ENCODE results near the gene VWA5B1.

VWA5B1 gene

DNA sequence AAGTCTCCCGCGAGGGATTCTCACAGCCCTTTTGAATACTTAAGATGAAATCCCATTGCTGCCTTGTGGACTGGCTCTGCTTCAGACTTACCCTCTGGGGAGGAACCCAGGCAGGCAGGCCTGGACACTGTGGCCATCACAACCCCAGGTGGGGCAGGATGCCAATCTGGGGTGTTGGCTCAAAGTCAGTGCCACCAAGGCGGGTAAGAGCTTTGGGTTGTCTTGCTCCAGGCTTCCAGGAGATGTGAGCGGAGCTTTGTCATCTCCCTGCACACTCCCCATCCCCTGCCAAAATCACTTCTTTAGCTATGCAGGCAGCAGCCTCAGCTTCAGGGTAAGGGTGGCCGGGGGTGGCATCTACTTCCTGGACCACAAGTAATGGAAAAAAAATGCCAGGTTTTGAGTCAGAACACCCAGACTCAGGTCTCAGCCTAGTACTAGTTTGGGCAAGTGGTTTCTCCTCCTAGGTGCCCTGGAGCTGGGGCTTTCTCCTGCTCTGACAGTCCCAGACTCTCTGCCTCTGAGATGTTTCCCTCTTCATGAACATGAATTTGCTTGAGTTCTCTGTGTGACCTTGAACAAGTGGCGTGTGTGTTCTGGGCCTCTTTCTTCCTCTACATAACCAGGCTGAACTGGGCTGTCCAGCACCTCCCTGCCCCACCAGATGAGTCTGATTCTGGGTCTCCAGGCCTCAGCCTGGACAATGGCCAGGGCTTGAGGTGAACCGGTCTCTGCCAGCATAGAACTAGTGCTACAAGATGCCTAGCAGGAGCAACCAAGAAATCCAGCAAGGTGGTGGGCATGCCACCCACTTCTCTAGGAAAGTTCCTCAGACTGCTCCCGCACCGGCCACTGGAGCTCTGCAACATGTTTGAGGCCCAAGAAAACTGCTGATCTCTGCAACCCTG is 65.4 kb downstream of the VWA5B1 start:
- Histone ChIP-seq H3K4me2 (no peak overlapping the region), H3K4me3 (no peak overlapping the region), H4K20me1 (peaks cover 0 to 5% (median 0%) of the 10 kb centered on the region in 11 experiments; a peak in 3 of 22 replicates), H3K36me3 (no peaks in the 10 kb centered on the region), H3K9me3 (replicated peaks in 1 of 11) (no peaks in the 10 kb centered on the region), H3K4me1 (peaks cover 0 to 26% (median 15%) of the 10 kb centered on the region in 10 experiments; a peak in 16 of 20 replicates), H3K27me3 (no peaks in the 10 kb centered on the region), H3K9ac (no peak overlapping the region), H3K27ac (no peak overlapping the region)
- no peak for TF ChIP-seq Cebpa-rat (IDR thresholded peaks at IDR 0.05)

DNA sequence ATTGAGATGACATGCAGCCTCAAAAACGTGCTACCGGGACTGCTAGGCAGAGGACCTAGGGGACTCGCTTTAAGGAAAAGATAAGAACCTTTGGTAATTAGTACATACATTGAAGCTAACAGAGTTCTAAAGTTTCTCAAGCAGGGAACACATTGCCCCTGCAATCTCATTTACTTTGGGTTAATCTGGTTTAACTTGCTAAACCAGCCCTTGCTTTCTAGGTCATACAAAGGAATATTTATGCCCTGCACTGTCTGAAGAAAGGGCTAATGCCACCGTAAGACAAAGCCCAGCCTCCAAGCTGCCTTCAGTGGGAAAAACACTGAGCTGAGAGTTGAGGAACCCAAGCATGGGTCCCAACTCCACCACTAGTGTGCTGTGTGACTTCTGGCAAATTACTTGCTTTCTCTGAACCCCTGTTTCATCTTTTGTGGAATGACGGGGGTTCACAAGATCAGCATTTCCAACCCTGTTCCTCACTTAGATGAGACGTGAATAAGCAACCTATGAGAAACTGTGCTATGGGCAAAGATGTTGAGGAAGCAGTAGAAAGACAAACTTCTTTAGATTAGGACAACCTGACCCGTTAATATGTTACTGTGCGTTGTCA is 66.3 kb downstream of the VWA5B1 start:
- H3K4me1 ChIP-seq: peaks cover 0 to 23% (median 12%) of the 10 kb centered on the region in 10 experiments; a peak in 16 of 20 replicates
- H3K4me2 ChIP-seq: no peak overlapping the region
- H3K27ac ChIP-seq: no peak overlapping the region
- H3K4me3 ChIP-seq: no peak overlapping the region
- H3K27me3 ChIP-seq: no peaks in the 10 kb centered on the region
- peaks cover 0 to 4% (median 0%) of the 10 kb centered on the region in 11 experiments; a peak in 2 of 22 replicates for H4K20me1 ChIP-seq
- H3K9ac ChIP-seq: no peak overlapping the region
- H3K36me3 ChIP-seq: no peaks in the 10 kb centered on the region
- no peak for TF ChIP-seq Cebpa-rat (IDR thresholded peaks at IDR 0.05)
- no peaks in the 10 kb centered on the region for H3K9me3 ChIP-seq (replicated peaks in 1 of 11)

GRCh38 chr1:20357796-20358195 is 67.1 kb downstream of the VWA5B1 start:
- Histone ChIP-seq H3K27me3 (no peaks in the 10 kb centered on the region), H3K4me2 (no peak overlapping the region), H3K9ac (no peak overlapping the region), H3K4me3 (no peak overlapping the region), H4K20me1 (peaks cover 0 to 4% (median 0%) of the 10 kb centered on the region in 11 experiments; a peak in 1 of 22 replicates), H3K27ac (no peak overlapping the region), H3K4me1 (peaks cover 0 to 14% (median 3%) of the 10 kb centered on the region in 10 experiments; a peak in 13 of 20 replicates), H3K36me3 (no peaks in the 10 kb centered on the region), H3K9me3 (replicated peaks in 1 of 11) (no peaks in the 10 kb centered on the region)
- no peak for TF ChIP-seq Cebpa-rat (IDR thresholded peaks at IDR 0.05)

GRCh38 chr1:20358761-20359263 is 68.1 kb downstream of the VWA5B1 start:
- no peak for TF ChIP-seq Cebpa-rat (IDR thresholded peaks at IDR 0.05)
- Histone ChIP-seq H3K27me3 (peaks cover 0 to 4% (median 0%) of the 10 kb centered on the region in 11 experiments; a peak in 1 of 22 replicates), H3K9ac (no peak overlapping the region), H3K27ac (no peak overlapping the region), H3K4me1 (peaks cover 0 to 9% (median 0%) of the 10 kb centered on the region in 10 experiments; a peak in 3 of 20 replicates), H4K20me1 (peaks cover 0 to 4% (median 0%) of the 10 kb centered on the region in 11 experiments; a peak in 1 of 22 replicates), H3K4me3 (no peak overlapping the region), H3K9me3 (replicated peaks in 1 of 11) (no peaks in the 10 kb centered on the region), H3K4me2 (no peak overlapping the region), H3K36me3 (no peaks in the 10 kb centered on the region)

DNA sequence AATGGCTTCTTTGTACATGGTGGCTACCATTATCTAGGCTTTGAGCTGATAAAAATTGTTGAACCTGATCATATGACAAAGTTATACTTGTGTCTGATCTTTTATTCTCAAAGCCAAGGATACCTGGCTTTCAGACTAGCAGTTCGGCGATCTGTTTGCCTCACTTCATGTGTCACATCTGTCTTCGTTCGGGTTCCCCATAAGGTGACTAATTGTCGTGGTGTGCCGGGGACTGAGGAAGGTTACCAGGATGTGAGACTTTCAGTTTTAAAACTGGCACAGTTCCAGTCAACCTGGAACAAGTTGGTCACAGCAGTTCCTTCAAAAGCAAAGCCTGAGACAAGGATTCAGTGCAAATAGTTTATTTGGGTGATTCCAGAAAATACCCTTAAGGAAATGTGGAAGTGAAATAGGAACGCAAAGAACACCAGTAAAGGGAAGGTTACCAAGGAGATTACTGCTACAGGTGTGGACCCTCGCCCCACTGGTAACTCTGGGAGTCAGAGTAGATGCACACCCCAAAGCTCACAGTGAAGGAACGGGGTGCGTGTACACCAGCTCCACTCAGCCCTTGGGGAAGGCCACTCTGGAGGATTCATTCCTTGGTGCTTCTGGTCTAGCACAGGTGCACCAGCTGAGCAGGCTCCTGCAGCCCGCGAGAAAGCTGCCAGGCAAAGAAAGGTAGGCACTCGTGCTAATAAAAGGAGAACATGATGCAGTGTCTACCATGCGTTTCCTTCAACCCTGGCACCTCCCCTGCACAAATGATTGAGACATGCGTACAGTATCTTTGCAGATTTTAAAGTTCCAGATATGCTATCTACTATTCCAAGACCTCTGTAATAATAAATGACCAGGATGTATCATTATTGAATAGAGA is 69.0 kb downstream of the VWA5B1 start:
- H3K36me3 ChIP-seq: no peaks in the 10 kb centered on the region
- TF ChIP-seq Cebpa-rat (IDR thresholded peaks at IDR 0.05): no peak
- no peak overlapping the region for H3K27ac ChIP-seq
- no peak overlapping the region for H3K4me2 ChIP-seq
- no peaks in the 10 kb centered on the region for H3K9me3 ChIP-seq (replicated peaks in 1 of 11)
- peaks cover 0 to 9% (median 0%) of the 10 kb centered on the region in 10 experiments; a peak in 3 of 20 replicates for H3K4me1 ChIP-seq
- H3K9ac ChIP-seq: no peak overlapping the region
- no peak overlapping the region for H3K4me3 ChIP-seq
- peaks cover 0 to 1% (median 0%) of the 10 kb centered on the region in 11 experiments; a peak in 2 of 22 replicates for H4K20me1 ChIP-seq
- peaks cover 0 to 8% (median 4%) of the 10 kb centered on the region in 11 experiments; a peak in 14 of 22 replicates for H3K27me3 ChIP-seq

DNA sequence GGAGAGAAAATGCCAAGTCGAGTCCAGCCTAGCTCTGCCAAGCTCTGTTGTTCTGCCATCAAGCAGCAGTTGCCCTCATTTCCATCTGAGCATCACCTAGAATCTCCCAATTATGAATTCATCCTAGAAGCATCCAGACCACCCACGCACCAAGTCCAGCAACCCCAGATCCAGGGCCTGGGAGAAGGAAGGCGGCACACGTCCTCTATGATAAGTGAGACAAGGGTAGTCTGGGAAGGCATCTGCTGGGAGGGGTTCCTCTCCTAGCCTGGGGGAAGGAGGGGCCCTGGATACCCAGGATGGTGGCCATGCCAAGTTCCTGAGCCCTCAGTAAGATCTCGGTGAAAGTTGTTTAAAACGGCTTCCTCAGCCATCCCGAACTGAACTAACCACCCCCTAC is 70.7 kb downstream of the VWA5B1 start:
- Histone ChIP-seq H3K4me2 (no peak overlapping the region), H3K9ac (no peak overlapping the region), H3K9me3 (replicated peaks in 1 of 11) (no peaks in the 10 kb centered on the region), H3K4me3 (no peak overlapping the region), H3K27me3 (peaks cover 14 to 25% (median 22%) of the 10 kb centered on the region in 11 experiments), H3K4me1 (peaks cover 0 to 6% (median 0%) of the 10 kb centered on the region in 10 experiments; a peak in 2 of 20 replicates), H4K20me1 (peaks cover 0 to 6% (median 0%) of the 10 kb centered on the region in 11 experiments; a peak in 2 of 22 replicates), H3K27ac (no peak overlapping the region), H3K36me3 (no peaks in the 10 kb centered on the region)
- no peak for TF ChIP-seq Cebpa-rat (IDR thresholded peaks at IDR 0.05)

DNA sequence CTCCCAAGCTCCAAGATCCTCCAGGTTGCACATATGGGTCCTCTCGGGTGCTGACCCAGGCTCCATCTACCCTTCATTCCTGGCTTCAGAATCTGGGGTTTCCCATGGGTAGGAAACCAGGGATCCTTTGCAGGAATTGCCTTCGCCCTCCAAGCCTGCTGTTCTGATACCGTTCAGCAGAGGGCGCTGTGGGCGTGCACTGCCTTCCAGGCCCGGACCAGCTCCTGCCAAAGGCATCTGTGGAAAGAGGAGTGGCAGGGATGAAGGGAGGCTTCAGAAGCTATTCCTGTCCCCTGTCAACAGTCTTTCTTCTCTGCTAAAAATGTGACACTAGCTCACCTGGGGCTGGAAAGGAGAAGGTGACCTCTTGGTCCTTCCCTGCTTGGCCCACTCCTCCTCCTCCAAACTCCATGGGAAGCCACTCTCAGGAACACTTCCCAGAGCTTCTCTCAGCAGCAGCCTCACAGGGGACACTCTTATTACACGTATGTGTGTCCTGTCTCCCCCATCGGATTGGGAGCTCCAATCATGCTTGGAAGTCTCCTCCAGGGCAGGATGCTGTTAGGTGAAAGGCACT is 71.2 kb downstream of the VWA5B1 start:
- peaks cover 19 to 30% (median 27%) of the 10 kb centered on the region in 11 experiments for H3K27me3 ChIP-seq
- H3K4me3 ChIP-seq: no peak overlapping the region
- no peak overlapping the region for H3K27ac ChIP-seq
- H3K9me3 ChIP-seq (replicated peaks in 1 of 11): no peaks in the 10 kb centered on the region
- H3K4me2 ChIP-seq: no peak overlapping the region
- H3K36me3 ChIP-seq: no peaks in the 10 kb centered on the region
- peaks cover 0 to 6% (median 0%) of the 10 kb centered on the region in 10 experiments; a peak in 2 of 20 replicates for H3K4me1 ChIP-seq
- no peak overlapping the region for H3K9ac ChIP-seq
- peaks cover 0 to 7% (median 0%) of the 10 kb centered on the region in 11 experiments; a peak in 2 of 22 replicates for H4K20me1 ChIP-seq
- no peak for TF ChIP-seq Cebpa-rat (IDR thresholded peaks at IDR 0.05)

DNA sequence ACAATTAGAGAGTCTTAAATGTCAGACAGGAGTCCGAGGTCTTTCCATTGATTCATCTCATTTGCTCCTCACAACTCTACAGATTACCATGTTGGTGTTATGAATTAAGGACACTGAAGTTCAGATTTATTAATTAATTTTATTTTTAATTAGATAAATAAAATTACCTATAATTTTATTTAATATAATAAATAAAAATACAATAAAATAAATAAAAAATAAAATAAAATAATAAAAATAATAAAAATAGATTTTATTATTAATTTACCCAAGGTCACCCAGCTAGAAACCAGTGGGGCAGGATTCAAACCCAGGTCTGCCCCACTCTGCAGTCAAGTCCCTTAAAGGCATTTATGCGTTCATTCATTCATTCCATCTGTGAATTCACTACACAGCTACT is 72.2 kb downstream of the VWA5B1 start:
- no peak for TF ChIP-seq Cebpa-rat (IDR thresholded peaks at IDR 0.05)
- no peak overlapping the region for H3K4me2 ChIP-seq
- H3K27me3 ChIP-seq: peaks cover 29 to 39% (median 36%) of the 10 kb centered on the region in 11 experiments
- no peak overlapping the region for H3K9ac ChIP-seq
- H3K4me1 ChIP-seq: peaks cover 0 to 6% (median 0%) of the 10 kb centered on the region in 10 experiments; a peak in 2 of 20 replicates
- no peak overlapping the region for H3K27ac ChIP-seq
- H3K9me3 ChIP-seq (replicated peaks in 1 of 11): no peaks in the 10 kb centered on the region
- H4K20me1 ChIP-seq: peaks cover 0 to 15% (median 0%) of the 10 kb centered on the region in 11 experiments; a peak in 4 of 22 replicates
- H3K4me3 ChIP-seq: no peak overlapping the region
- no peaks in the 10 kb centered on the region for H3K36me3 ChIP-seq

All from BLaER1 treated with 17β-estradiol and CSF1 and Interleukin-3, amounts not matched to agents 10 nM and 100 nM (cell line).